OCI-M1 (cell line): ENCODE data around the gene SYNGAP1.

ENCODE experiments used
- DNase-seq: peaks from one replicate; lab custom pipeline; 2025; lab: John Stamatoyannopoulos, UW

SYNGAP1 gene

GRCh38 chr6:33404884-33405283 is 15.0 kb upstream of the SYNGAP1 start:
- no peak for DNase-seq

GRCh38 chr6:33405386-33405940 is 14.4 kb upstream of the SYNGAP1 start:
- DNase-seq, result no peak

- DNase-seq, result no peak
Measured at GRCh38 chr6:33406126-33406525, 13.7 kb upstream of the SYNGAP1 start.

GRCh38 chr6:33407132-33407718 is 12.6 kb upstream of the SYNGAP1 start:
- peak; percentile 71 for DNase-seq

- peak; percentile 99 for DNase-seq
Measured at GRCh38 chr6:33410050-33410710, 9.7 kb upstream of the SYNGAP1 start.

GRCh38 chr6:33410711-33411631 is 8.9 kb upstream of the SYNGAP1 start, which contains the start of gene PHF1:
Gene PHF1, plus strand, starts transcription at chr6:33411014. Its CDS starts 1,250 bp downstream, at chr6:33412264.
- DNase-seq, result no peak

- peak; percentile 30 for DNase-seq
Measured at GRCh38 chr6:33411632-33412005, 8.2 kb upstream of the SYNGAP1 start.

- DNase-seq, result no peak
Measured at GRCh38 chr6:33412140-33413009, 7.5 kb upstream of the SYNGAP1 start.

GRCh38 chr6:33413241-33414120 is 6.4 kb upstream of the SYNGAP1 start:
- DNase-seq, result no peak

- DNase-seq, result peak; percentile 39
Measured at GRCh38 chr6:33414592-33415271, 5.1 kb upstream of the SYNGAP1 start.

GRCh38 chr6:33415831-33416230 is 4.0 kb upstream of the SYNGAP1 start:
- no peak for DNase-seq

- DNase-seq, result no peak
Measured at GRCh38 chr6:33416386-33417127, 3.3 kb upstream of the SYNGAP1 start.

- DNase-seq, result peak; percentile 39
Measured at GRCh38 chr6:33417128-33417902, 2.5 kb upstream of the SYNGAP1 start.

- peak; percentile 100 for DNase-seq
Measured at GRCh38 chr6:33417903-33418689, 1.8 kb upstream of the SYNGAP1 start, which contains the start of gene CUTA. Gene CUTA, minus strand, starts transcription at chr6:33418107. Its CDS starts 107 bp downstream, at chr6:33418000.

- DNase-seq, result peak; percentile 70
Measured at GRCh38 chr6:33418690-33419291, 1.1 kb upstream of the SYNGAP1 start.

GRCh38 chr6:33420491-33421343 is 852 bp downstream of the SYNGAP1 start:
- peak; percentile 93 for DNase-seq
